HG03342 (cell line): ENCODE measurements around the gene HDDC2.
"Not testable (repeated sequence)": the region's sequence is repeated elsewhere in the genome, so short reads cannot be mapped to it uniquely, and the experiment has no call there.

Source experiments
- ATAC-seq: cut with Tn5 transposase; IDR thresholded peaks from one replicate; pipeline ENCODE4 v1.9.1; 2021; ENCODE audit warnings: mild to moderate bottlenecking, moderate library complexity; ENCODE audit not compliant: unreplicated experiment

The HDDC2 gene

GRCh38 chr6:125307150-125307838, 5.5 kb upstream of the HDDC2 start:
- ATAC-seq = no peak

GRCh38 chr6:125306756-125307149, 5.0 kb upstream of the HDDC2 start:
- ATAC-seq = no peak

- ATAC-seq = no peak
These were observed 3.3 kb upstream of the HDDC2 start for GRCh38 chr6:125304970-125305660.

- no peak for ATAC-seq
These were observed 1.7 kb upstream of the HDDC2 start for GRCh38 chr6:125303512-125303854.

GRCh38 chr6:125302840-125303511, 1.2 kb upstream of the HDDC2 start:
- no peak for ATAC-seq

- no peak for ATAC-seq
These were observed 754 bp downstream of the HDDC2 start for GRCh38 chr6:125300992-125301434.

- ATAC-seq = no peak
These were observed 2.5 kb downstream of the HDDC2 start for GRCh38 chr6:125299257-125299656.

GRCh38 chr6:125296471-125296870, 5.3 kb downstream of the HDDC2 start:
- no peak for ATAC-seq

GRCh38 chr6:125294925-125295324, 6.8 kb downstream of the HDDC2 start:
- no peak for ATAC-seq

- ATAC-seq = no peak
These were observed 7.7 kb downstream of the HDDC2 start for GRCh38 chr6:125294036-125294435.

- ATAC-seq = no peak
These were observed 8.2 kb downstream of the HDDC2 start for GRCh38 chr6:125293587-125293986.

GRCh38 chr6:125287718-125288117, 14.0 kb downstream of the HDDC2 start:
- ATAC-seq = no peak

GRCh38 chr6:125285936-125286335, 15.8 kb downstream of the HDDC2 start:
- ATAC-seq = no peak

- no peak for ATAC-seq
These were observed 16.4 kb downstream of the HDDC2 start for GRCh38 chr6:125285353-125285752.

GRCh38 chr6:125282470-125282869, 19.3 kb downstream of the HDDC2 start:
- ATAC-seq = not testable (repeated sequence)

GRCh38 chr6:125280370-125281035, 21.3 kb downstream of the HDDC2 start:
- ATAC-seq = not testable (repeated sequence)

- no peak for ATAC-seq
These were observed 21.8 kb downstream of the HDDC2 start for GRCh38 chr6:125279961-125280360.

- no peak for ATAC-seq
These were observed 23.9 kb downstream of the HDDC2 start for GRCh38 chr6:125277838-125278237.

- no peak for ATAC-seq
These were observed 26.0 kb downstream of the HDDC2 start for GRCh38 chr6:125275779-125276178.

GRCh38 chr6:125274935-125275334, 26.8 kb downstream of the HDDC2 start:
- no peak for ATAC-seq

- no peak for ATAC-seq
These were observed 27.8 kb downstream of the HDDC2 start for GRCh38 chr6:125273965-125274364.

GRCh38 chr6:125273251-125273650, 28.5 kb downstream of the HDDC2 start:
- ATAC-seq = no peak
